Kidney tubule cell (primary cell): ENCODE results near the gene SIPA1L3.
"Not testable (repeated sequence)": the region's sequence is repeated elsewhere in the genome, so short reads cannot be mapped to it uniquely, and the experiment has no call there.

Experiments used
- DNase-seq: peaks from one replicate; pipeline ENCODE4 v3.0.0-alpha.2; 2018; ENCODE audit warnings: low spot score

SIPA1L3 gene

GRCh38 chr19:38070573-38070972 lies 163.6 kb downstream of the SIPA1L3 start:
- peak; percentile 83 for DNase-seq

DNA sequence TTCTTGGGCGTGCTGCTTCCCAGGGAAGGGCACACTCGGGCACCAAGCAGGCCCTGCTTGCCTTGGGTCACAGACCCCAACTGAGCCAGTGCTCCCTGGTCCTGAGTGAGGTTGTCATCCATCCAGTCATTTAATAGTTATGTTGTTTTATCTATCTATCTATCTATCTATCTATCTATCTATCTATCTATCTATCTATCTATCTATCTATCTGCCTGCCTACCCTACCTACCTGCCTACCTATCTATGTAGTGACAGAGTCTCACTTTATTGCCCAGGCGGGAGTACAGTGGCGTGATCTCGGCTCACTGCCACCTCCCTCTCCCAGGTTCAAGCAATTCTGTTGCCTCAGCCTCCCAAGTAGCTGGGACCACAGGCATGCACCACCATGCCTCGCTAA lies 164.0 kb downstream of the SIPA1L3 start:
- DNase-seq, result not testable (repeated sequence)

DNA sequence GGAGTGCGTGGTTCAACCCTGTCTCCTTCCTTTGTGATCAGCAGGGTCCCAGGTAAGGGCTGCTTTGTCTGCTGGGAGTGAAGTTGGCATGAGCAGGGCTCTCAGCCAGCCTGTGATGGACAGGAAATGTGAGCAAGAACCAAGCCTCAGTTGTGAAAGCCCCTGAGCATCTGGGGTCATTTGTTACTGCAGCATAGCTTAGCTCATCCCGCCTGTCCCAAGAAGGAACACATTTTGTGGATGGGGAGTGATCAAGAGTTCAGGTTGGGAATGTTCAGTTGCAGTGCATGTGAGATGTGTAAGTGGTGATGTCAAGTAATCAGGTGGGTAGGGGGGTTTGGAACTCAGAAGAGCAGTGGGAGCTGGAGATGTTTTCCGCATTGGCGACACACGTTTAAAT lies 164.6 kb downstream of the SIPA1L3 start:
- no peak for DNase-seq

DNA sequence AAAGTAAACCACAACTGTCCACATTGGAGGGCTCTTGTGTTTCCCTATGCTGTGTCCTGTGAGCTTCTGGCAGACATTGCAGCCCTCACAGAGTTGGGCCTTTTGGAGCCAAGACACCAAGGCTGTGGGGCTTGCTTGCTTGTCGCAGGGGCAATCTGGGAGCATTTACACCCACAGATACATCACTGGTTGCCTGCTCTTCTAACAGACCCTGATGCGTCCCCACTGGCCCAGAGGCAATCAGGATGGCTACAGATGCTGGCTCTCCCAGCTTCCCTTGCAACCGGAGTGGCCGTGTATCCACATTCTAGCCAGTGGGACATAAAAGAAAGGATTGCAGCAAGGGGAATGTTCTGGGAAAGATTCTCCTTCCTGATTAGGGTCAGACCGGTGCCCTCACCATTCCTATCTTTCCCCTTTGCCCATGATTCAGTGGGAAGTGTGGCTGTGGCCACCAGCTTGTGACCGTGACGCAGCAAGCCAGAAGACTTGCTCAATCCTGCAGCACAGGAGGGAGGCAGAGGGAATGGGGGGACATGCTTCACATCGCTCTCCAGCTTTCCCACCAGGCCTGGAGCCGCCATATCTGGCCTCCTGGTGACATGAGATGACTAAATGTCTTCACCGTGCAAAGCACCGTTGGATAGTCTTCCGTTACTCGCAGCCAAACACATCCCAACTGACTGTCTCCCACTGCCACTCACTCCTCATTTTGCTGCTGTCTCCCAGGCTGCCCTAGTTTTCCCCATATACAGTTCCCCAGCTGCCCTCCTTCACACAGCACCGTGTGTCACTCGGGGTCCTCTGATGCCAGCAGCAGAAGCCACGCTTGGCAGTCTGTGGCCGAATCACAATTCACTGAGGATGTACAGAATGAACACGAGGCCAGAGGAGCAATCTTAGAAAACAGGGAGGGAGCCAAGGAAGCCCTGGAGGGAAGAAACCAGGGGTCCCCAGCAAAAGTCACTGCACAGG lies 166.1 kb downstream of the SIPA1L3 start:
- no peak for DNase-seq

GRCh38 chr19:38073841-38074685 lies 167.1 kb downstream of the SIPA1L3 start:
- no peak for DNase-seq

GRCh38 chr19:38076337-38076736 lies 169.3 kb downstream of the SIPA1L3 start:
- no peak for DNase-seq

GRCh38 chr19:38078302-38078930 lies 171.4 kb downstream of the SIPA1L3 start:
- no peak for DNase-seq

GRCh38 chr19:38079926-38080380 lies 172.9 kb downstream of the SIPA1L3 start:
- peak; percentile 94 for DNase-seq

DNA sequence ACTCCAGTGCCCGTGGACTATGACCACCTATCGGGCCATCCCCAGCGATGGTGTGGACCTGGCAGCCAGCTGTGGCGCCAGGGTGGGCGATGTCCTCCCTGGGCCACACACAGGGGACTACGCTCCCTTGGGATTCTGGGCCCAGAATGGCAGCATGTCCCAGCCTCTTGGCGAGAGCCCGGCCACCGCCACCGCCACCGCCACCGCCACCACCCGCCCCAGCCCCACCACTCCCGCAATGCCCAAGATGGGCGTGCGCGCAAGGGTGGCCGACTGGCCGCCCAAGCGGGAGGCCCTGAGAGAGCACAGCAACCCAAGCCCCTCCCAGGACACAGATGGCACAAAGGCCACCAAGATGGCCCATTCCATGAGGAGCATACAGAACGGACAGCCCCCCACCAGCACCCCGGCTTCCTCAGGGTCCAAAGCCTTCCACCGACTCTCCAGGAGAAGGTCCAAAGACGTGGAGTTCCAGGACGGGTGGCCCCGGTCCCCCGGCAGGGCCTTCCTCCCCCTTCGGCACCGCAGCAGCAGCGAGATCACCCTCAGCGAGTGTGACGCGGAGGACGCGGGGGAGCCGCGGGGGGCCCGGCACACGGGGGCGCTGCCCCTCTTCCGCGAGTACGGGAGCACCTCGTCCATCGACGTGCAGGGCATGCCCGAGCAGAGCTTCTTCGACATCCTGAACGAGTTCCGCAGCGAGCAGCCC lies 174.7 kb downstream of the SIPA1L3 start:
- DNase-seq, result no peak

DNA sequence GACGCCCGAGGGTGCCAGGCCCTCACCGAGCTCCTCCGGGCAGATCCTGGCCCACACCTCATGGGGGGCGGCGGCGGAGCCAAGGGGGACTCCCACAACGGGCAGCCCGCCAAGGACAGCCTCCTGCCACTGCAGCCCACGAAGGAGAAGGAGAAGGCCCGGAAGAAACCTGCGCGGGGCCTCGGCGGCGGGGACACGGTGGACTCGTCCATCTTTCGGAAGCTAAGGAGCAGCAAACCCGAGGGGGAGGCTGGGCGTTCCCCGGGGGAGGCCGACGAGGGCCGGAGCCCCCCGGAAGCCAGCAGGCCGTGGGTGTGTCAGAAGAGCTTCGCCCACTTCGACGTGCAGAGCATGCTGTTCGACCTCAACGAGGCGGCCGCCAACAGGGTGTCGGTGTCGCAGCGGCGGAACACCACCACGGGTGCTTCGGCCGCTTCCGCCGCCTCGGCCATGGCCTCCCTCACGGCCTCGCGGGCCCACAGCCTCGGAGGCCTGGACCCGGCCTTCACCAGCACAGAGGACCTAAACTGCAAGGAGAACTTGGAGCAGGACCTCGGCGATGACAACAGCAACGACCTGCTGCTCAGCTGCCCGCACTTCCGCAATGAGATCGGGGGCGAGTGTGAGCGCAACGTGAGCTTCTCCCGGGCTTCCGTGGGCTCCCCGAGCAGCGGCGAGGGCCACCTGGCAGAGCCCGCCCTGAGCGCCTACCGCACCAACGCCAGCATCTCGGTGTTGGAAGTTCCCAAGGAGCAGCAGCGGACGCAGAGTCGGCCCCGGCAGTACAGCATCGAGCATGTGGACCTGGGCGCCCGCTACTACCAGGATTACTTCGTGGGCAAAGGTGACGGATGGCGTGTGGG lies 175.5 kb downstream of the SIPA1L3 start:
- no peak for DNase-seq

- DNase-seq, result no peak
These were observed 177.2 kb downstream of the SIPA1L3 start for GRCh38 chr19:38084196-38084595.

DNA sequence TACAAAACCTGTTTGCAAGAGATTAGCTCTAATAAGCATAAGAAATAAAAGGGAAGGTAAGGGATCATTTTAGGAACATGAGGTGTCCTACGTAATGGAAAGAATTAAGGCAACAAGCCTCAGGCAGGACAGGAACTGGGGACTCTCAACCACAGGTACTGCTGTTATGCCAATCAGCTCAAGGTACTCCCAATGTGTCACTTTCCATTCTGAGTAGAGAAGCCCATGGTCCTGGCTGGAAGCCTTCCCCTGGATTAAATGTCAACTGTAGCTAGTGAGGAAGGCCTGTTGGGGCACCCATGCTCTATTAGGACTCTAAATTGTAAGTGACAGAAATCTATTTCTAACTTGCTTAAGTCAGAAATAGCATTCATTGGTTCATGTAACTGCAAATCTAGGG lies 182.4 kb downstream of the SIPA1L3 start:
- no peak for DNase-seq

GRCh38 chr19:38093154-38093553 lies 186.1 kb downstream of the SIPA1L3 start:
- DNase-seq, result no peak

GRCh38 chr19:38093587-38093986 lies 186.6 kb downstream of the SIPA1L3 start:
- no peak for DNase-seq

GRCh38 chr19:38095411-38096308 lies 188.7 kb downstream of the SIPA1L3 start:
- DNase-seq, result peak; percentile 72

- no peak for DNase-seq
These were observed 193.0 kb downstream of the SIPA1L3 start for GRCh38 chr19:38099966-38100365.

DNA sequence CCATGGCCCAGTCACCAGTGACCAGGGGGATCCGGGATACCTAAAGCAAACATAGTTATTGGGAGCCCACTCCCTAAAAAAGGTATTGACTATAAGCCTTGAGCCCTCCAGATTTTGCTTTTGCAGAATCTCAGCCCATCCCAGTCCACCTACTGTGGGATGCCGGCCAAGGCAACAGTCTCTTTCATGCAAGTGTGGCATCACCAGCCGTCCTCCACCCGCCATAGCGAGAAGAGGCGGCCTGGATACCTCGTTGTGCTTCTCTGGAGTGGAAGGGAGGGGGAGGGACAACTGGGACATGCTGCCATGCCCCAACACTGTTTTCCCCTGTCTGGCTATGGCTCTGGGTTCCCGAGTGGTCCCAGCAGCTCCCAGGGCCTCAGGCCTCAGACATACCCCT lies 193.6 kb downstream of the SIPA1L3 start:
- DNase-seq, result no peak

- DNase-seq, result no peak
These were observed 194.7 kb downstream of the SIPA1L3 start for GRCh38 chr19:38101723-38102122.

DNA sequence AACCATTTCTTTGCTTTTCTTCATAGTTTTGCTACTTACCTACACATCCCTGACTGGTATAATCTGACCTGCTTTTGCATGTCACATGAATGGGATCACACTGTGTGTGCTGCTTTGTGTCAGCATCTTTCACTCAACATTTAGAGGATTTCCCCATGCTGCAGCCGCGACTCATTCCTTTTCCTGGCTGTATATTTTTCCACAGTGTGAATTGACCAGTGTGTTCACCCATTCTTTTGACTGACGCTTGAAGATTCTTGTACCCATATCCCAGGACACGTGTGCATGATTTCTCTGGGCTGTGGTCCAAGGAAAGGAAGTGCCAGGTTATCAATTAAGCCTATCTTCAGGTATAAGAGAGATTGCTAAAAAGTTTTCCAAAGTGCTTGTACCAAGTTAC lies 198.6 kb downstream of the SIPA1L3 start:
- no peak for DNase-seq

- DNase-seq, result no peak
These were observed 200.1 kb downstream of the SIPA1L3 start for GRCh38 chr19:38107129-38107528.
